ENCODE data around the gene NCKAP5. TPM values are rescaled to one million over a fixed set of nuclear protein-coding genes. Genes with fewer than 3 reads are reported as not detected.

The NCKAP5 gene
- total and polyA plus RNA-seq, 4 donors = 0.57 to 2.8 (median 2.4) TPM

- no peak overlapping the region for H3K27ac ChIP-seq (ENCODE audit: low read depth in 1 of 2, low read length in 2 of 2)
- WGBS = 96% methylated on average over 4 of the region's 4 CpGs
- TF ChIP-seq YY1 (IDR thresholded peaks at IDR 0.05) = no peak
- no peak for TF ChIP-seq FOXA2 (IDR thresholded peaks at IDR 0.05)
- TF ChIP-seq RAD21 (IDR thresholded peaks at IDR 0.05) = no peak
- TF ChIP-seq RXRA (IDR thresholded peaks at IDR 0.05) = no peak
- no peak for TF ChIP-seq FOXA1 (IDR thresholded peaks at IDR 0.05)
- TF ChIP-seq HNF4A (conservative IDR thresholded peaks at IDR 0.05) = no peak
- TF ChIP-seq ATF3 (IDR thresholded peaks at IDR 0.05) = no peak
- TF ChIP-seq REST (IDR thresholded peaks at IDR 0.05) = no peak
- TF ChIP-seq MAX (IDR thresholded peaks at IDR 0.05) = no peak
- no peak for TF ChIP-seq GABPA (IDR thresholded peaks at IDR 0.05 in 1 of 2, conservative IDR thresholded peaks at IDR 0.05 in 1 of 2)
- no peak for TF ChIP-seq CTCF (IDR thresholded peaks at IDR 0.05; ENCODE audit: low read depth, low read length, missing input control)
- no peak for TF ChIP-seq EGR1 (IDR thresholded peaks at IDR 0.05; ENCODE audit: low read depth in 2 of 2)
- TF ChIP-seq HNF4G (IDR thresholded peaks at IDR 0.05) = no peak
- TF ChIP-seq ZBTB33 (IDR thresholded peaks at IDR 0.05) = no peak
- TF ChIP-seq NR2F2 (IDR thresholded peaks at IDR 0.05) = no peak
- no peak for TF ChIP-seq SP1 (IDR thresholded peaks at IDR 0.05)
- no peak for TF ChIP-seq JUND (IDR thresholded peaks at IDR 0.05)
- TF ChIP-seq TAF1 (conservative IDR thresholded peaks at IDR 0.05) = no peak
These were observed 598.8 kb downstream of the NCKAP5 start for GRCh38 chr2:132969371-132969985.

More at GRCh38 chr2:132969371-132969985, 598.8 kb downstream of the NCKAP5 start:
- Histone ChIP-seq H3K27me3 (ENCODE audit: control insufficient read depth in 4 of 4, insufficient read depth in 4 of 4, low read length in 3 of 4) (no peaks in the 10 kb centered on the region), H3K9ac (ENCODE audit: low read depth in 1 of 2, low read length in 2 of 2) (no peak overlapping the region), H3K36me3 (ENCODE audit: control insufficient read depth in 4 of 4, insufficient read depth in 3 of 4, low read depth in 1 of 4, low read length in 3 of 4) (no peaks in the 10 kb centered on the region), H3K4me3 (ENCODE audit: low read depth in 1 of 3, low read length in 3 of 3) (no peak overlapping the region), H3K9me3 (ENCODE audit: control insufficient read depth in 4 of 4, low read length in 3 of 4) (no peaks in the 10 kb centered on the region), H3K4me1 (ENCODE audit: control insufficient read depth in 4 of 4, insufficient read depth in 4 of 4, low read length in 3 of 4) (no peaks in the 10 kb centered on the region)
- DNase-seq (ENCODE audit: low spot score) = no peak
